Ovary (tissue), 9 donors: Measurements from ENCODE around the gene SNX25. TPM values are rescaled to one million over a fixed set of nuclear protein-coding genes. Genes with fewer than 3 reads are reported as not detected.
A peak's percentile ranks its signal among the peaks of the same experiment; 100 is the strongest.
"Not testable (repeated sequence)": the region's sequence is repeated elsewhere in the genome, so short reads cannot be mapped to it uniquely, and the experiment has no call there.

Experiments
- DNase-seq, 5 donors: peaks; one replicate each; pipeline ENCODE4 v3.0.0-alpha.2; 2019 to 2020
- H3K27ac ChIP-seq, 2 donors: fragments of 200-600 bp; one replicate each; pipeline versions ENCODE4 v1.5.1 to v1.8.0; 2019 to 2022
- H3K27me3 ChIP-seq: fragments of 200-600 bp; one replicate; pipeline ENCODE4 v1.8.0; 2022
- H3K36me3 ChIP-seq: fragments of 200-600 bp; sonication (generic); one replicate; pipeline ENCODE4 v1.5.1; 2019
- H3K4me1 ChIP-seq: one replicate; pipeline ENCODE4 v1.8.1; 2013; ENCODE audit warnings: mild to moderate bottlenecking, moderate library complexity; ENCODE audit not compliant: insufficient read depth
- H3K4me3 ChIP-seq: fragments of 200-600 bp; sonication (generic); one replicate; pipeline ENCODE4 v1.5.1; 2017
- H3K9me3 ChIP-seq, 2 donors: fragments of 200-600 bp in 1 of 2; sonication (generic) in 1 of 2; one replicate each; pipeline versions ENCODE4 v1.5.1 to v1.8.1; 2013 to 2019; ENCODE audit warnings: mild to moderate bottlenecking in 1 of 2, moderate library complexity in 1 of 2
- EP300 ChIP-seq: sonication (generic); formaldehyde crosslinking; IDR thresholded peaks from one replicate; pipeline ENCODE4 v1.6.1; 2017; ENCODE audit warnings: antibody characterized with exemption
- POLR2A ChIP-seq: fragments of 450-650 bp; IDR thresholded peaks from one replicate; pipeline ENCODE4 v1.6.1; 2017; ENCODE audit warnings: antibody characterized with exemption, mild to moderate bottlenecking, moderate library complexity
- WGBS, 3 donors: extraction: QIAGEN DNeasy Blood & Tissue Kit in 1 of 3; methylation state at CpG; one replicate each; pipeline versions ENCODE4 v1.1.5 to v1.1.7; 2013 to 2017; 5-methylcytosine and 5-hydroxymethylcytosine counted together
- intact Hi-C, 4 donors: fragments of 100-400 bp; cut with DNase I; formaldehyde crosslinking; loops; one replicate each; pipeline versions ENCODE4 v1.11.0 to v1.15.1; 2022 to 2023
- polyA plus RNA-seq, 2 donors: library from polyadenylated mRNA; stranded (reverse); fragments of 200-250 nt in 1 of 2; fragments of 350-450 nt in 1 of 2; fragmentation: Illumina TruSeq in 1 of 2; extraction: RNeasy Lipid Tissue Mini Kit (QIAGEN cat#74804) in 1 of 2; gene quantifications; one replicate each; pipeline ENCODE4 v1.2.3, GENCODE V29; 2013 to 2014
- total RNA-seq, 7 donors: library from RNA; depleted of rRNA in 2 of 7; stranded (reverse); fragments of >200 nt in 2 of 7; fragmentation: NEBNext Ultra II Directional in 3 of 7; extraction: Animal tissue kit (Norgen Biotek cat#: 25700) in 3 of 7; gene quantifications; one replicate each; pipeline versions ENCODE4 v1.1.0 to v1.2.4, GENCODE V29; 2016 to 2023
- TF ChIP-seq, protein P1 (sequence below), 3 donors: fragments of 450-650 bp in 2 of 3; fragments of 200-600 bp in 1 of 3; IDR thresholded peaks; one replicate each; pipeline versions ENCODE4 v1.5.1 to v1.8.0; 2016 to 2022; ENCODE audit warnings: antibody characterized with exemption in 3 of 3, mild to moderate bottlenecking in 1 of 3
- donor health status: DM: no; HTN: no; CAD: no; lungs with moderate emphysema.
- donor health status: DM: no; HTN: no; CAD: no.
- donor health status: Bipolar disorder and iron deficiency.
- donor health status: DM: yes; HTN: yes; CAD: no.
- donor health status: DM: no; HTN: no; CAD: no.
- donor health status: DM: yes; HTN: yes; CAD: no.

SNX25 gene
- total and polyA plus RNA-seq, 9 donors: 7.9 to 28.4 (median 19.1) TPM

DNA sequence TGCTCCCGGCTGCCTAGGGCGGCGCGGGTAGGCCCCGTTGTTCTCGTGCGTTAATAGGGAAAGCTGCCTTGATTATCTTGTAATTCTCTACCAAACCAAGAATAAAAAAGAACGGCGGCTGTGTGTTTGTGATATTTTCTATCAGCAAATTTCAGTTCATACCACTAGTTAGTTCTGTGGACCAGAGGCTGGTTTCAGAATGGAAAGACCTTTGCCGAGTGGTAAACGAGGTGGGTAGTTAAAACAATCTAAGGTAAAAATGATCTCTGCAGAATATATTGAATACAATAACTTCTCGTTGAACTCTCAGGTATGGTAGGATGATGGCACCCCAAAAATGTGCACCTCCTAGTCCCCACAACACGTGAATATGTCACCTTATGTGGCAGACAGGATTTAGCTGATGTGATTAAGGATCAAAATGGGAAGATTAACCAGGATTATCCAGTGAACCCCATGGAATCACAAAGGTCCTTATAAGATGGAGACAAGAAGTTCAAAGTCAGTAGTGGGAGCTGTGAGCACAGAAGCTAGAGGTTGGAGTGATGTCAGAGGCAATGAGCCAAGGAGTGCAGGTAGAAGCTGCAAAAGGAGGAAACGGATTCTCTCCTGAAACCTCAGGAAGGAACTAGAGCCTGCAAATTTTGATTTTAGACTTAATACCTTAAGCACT, 5.0 kb upstream of the SNX25 start:
- Histone ChIP-seq H3K36me3 (no peaks in the 10 kb centered on the region), H3K9me3 (no peaks in the 10 kb centered on the region), H3K27me3 (no peaks in the 10 kb centered on the region), H3K4me1 (peaks cover 3% of the 10 kb centered on the region), H3K27ac (peak overlapping the region; percentile 94 to 97), H3K4me3 (peak overlapping the region; percentile 88)
- no peak for DNase-seq
- TF ChIP-seq EP300 (no peak), POLR2A (no peak)
- TF ChIP-seq, protein P1, sequence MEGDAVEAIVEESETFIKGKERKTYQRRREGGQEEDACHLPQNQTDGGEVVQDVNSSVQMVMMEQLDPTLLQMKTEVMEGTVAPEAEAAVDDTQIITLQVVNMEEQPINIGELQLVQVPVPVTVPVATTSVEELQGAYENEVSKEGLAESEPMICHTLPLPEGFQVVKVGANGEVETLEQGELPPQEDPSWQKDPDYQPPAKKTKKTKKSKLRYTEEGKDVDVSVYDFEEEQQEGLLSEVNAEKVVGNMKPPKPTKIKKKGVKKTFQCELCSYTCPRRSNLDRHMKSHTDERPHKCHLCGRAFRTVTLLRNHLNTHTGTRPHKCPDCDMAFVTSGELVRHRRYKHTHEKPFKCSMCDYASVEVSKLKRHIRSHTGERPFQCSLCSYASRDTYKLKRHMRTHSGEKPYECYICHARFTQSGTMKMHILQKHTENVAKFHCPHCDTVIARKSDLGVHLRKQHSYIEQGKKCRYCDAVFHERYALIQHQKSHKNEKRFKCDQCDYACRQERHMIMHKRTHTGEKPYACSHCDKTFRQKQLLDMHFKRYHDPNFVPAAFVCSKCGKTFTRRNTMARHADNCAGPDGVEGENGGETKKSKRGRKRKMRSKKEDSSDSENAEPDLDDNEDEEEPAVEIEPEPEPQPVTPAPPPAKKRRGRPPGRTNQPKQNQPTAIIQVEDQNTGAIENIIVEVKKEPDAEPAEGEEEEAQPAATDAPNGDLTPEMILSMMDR (IDR thresholded peaks at IDR 0.05): no peak
- 3 to 4% (median 4%) methylated on average over 14 of the region's 14 CpGs for WGBS, 3 donors
- intact Hi-C loops: loop anchor here in 3 of 4 donors (5.0 to 10.0 kb wide), 3 partner anchors 190 to 380 kb away; partner anchors contain the start of genes ANKRD37 (in 3 of the 3) and LRP2BP (in 3 of the 3)

- not testable (repeated sequence) for H3K4me3 ChIP-seq, H3K36me3 ChIP-seq, H3K27me3 ChIP-seq, H3K4me1 ChIP-seq, DNase-seq, H3K9me3 ChIP-seq, H3K27ac ChIP-seq
- 89 to 92% (median 91%) methylated on average over 13 of the region's 13 CpGs for WGBS, 3 donors
- intact Hi-C loops: loop anchor here in 3 of 4 donors (10.0 kb wide), 2 partner anchors 190 to 380 kb away; partner anchors contain the start of genes ANKRD37 (in 2 of the 3) and LRP2BP (in 2 of the 3)
These were observed 4.3 kb upstream of the SNX25 start for GRCh38 chr4:185205073-185205472.

DNA sequence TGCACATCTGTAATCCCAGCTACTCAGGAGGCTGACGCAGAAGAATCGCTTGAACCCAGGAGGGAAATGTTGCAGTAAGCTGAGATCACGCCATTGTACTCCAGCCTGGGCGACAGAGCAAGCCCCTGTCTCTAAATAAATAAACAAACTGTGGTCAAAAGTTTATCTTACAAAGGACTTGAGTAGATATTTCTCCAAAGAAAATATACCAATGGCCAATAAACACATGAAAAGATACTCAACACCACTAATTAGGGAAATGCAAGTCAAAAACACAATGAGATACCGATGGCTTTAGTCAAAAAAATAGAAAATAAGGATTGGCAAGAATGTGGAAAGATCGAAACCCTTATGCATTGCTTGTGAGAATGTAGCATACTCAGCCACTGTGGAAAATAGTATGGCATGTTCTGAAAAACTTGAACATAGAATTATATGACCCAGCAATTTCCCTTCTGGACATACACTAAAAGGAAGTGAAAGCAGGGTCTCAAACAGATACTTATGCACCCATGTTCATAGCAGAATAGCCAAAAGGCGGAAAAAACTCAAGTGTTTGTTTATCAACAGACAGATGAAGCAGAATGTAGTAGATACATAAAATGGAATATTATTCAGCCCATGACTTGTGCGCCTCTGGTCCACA, 3.6 kb upstream of the SNX25 start:
- TF ChIP-seq, protein P1 (IDR thresholded peaks at IDR 0.05): no peak
- TF ChIP-seq POLR2A (no peak), EP300 (no peak)
- Histone ChIP-seq H3K4me3 (no peak overlapping the region), H3K4me1 (peaks cover 3% of the 10 kb centered on the region), H3K27ac (no peak overlapping the region), H3K36me3 (no peaks in the 10 kb centered on the region), H3K9me3 (no peaks in the 10 kb centered on the region), H3K27me3 (no peaks in the 10 kb centered on the region)
- 93 to 96% (median 95%) methylated on average over 8 of the region's 8 CpGs for WGBS, 3 donors
- no peak for DNase-seq
- intact Hi-C loops: loop anchor here in 3 of 4 donors (10.0 kb wide), 2 partner anchors 189 to 379 kb away; partner anchors contain the start of genes ANKRD37 (in 2 of the 3) and LRP2BP (in 2 of the 3)

GRCh38 chr4:185207466-185207865, 1.9 kb upstream of the SNX25 start:
- peaks cover 3% of the 10 kb centered on the region for H3K4me1 ChIP-seq
- intact Hi-C loops: loop anchor here in 3 of 4 donors (10.0 kb wide), 2 partner anchors 187 to 377 kb away; partner anchors contain the start of genes ANKRD37 (in 2 of the 3) and LRP2BP (in 2 of the 3)
- no peak overlapping the region for H3K4me3 ChIP-seq
- DNase-seq: no peak
- no peaks in the 10 kb centered on the region for H3K36me3 ChIP-seq
- 94 to 96% (median 96%) methylated on average over 5 of the region's 5 CpGs for WGBS, 3 donors
- H3K27ac ChIP-seq: no peak overlapping the region
- TF ChIP-seq POLR2A: no peak
- no peak for TF ChIP-seq EP300
- TF ChIP-seq, protein P1 (IDR thresholded peaks at IDR 0.05): no peak
- H3K9me3 ChIP-seq: no peaks in the 10 kb centered on the region
- no peaks in the 10 kb centered on the region for H3K27me3 ChIP-seq

DNA sequence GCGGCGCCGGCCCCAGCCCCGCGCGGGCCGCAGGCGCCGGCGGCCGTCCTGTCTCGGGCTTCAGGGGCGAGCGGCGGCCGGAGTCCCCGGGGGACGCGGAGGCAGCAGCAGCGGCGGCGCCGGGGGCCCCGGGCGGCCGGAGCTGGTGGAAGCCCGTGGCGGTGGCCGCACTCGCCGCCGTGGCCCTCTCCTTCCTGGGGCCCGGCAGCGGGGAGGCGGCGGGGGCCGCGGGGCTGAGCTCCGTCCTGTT, 379 bp downstream of the SNX25 start:
- H3K27me3 ChIP-seq, H3K4me1 ChIP-seq, H3K36me3 ChIP-seq, DNase-seq, H3K9me3 ChIP-seq: not testable (repeated sequence)
- 1 to 2% methylated on average over 27 to 38 of the region's 39 CpGs; no CpG with 5 or more reads in 1 of the 3 donors for WGBS, 3 donors
- Histone ChIP-seq H3K27ac (peak overlapping the region; percentile 96 to 99), H3K4me3 (peak overlapping the region; percentile 54)
- intact Hi-C loops: loop anchor here (10.0 kb wide), 2 partner anchors 185 to 375 kb away; partner anchors contain the start of genes ANKRD37 (in 3 of the 4) and LRP2BP (in 3 of the 4)
